Endothelial cell of umbilical vein (primary cell): Measurements from ENCODE around the gene FGD5. TPM values are rescaled to one million over a fixed set of nuclear protein-coding genes. Genes with fewer than 3 reads are reported as not detected.

Experiments used
- BruUV-seq: library from RNA; stranded (reverse); fragments of 400-500 nt; replicated peaks from 2 replicates; lab custom pipeline; 2021; lab: Mats Ljungman, UMichigan
- CTCF ChIA-PET: fragments of 300-600, 350-600 bp; sonication (Branson Sonifier 250); formaldehyde crosslinking; loops from one replicate; lab custom pipeline; 2021; ENCODE audit warnings: antibody characterized with exemption, inconsistent platforms; lab: Charles Lee
- POLR2A ChIA-PET: fragments of 300-600, 350-600 bp; sonication (Branson Sonifier 250); formaldehyde crosslinking; loops from one replicate; lab custom pipeline; 2021; ENCODE audit warnings: antibody characterized with exemption, inconsistent platforms; lab: Charles Lee
- DNase-seq: peaks from one replicate; pipeline ENCODE4 v3.0.0-alpha.2; 2011; ENCODE audit warnings: low read depth, low spot score
- FAIRE-seq: peaks from 2 replicates; lab custom pipeline; 2011; peaks lifted over from hg19 to GRCh38; lab: Jason Lieb, UNC
- H2AFZ ChIP-seq: 2 replicates; pipeline ENCODE4 v1.6.0; 2012; ENCODE audit warnings: low read depth, low read length, control low read depth, inconsistent platforms
- H3K27ac ChIP-seq: 2 replicates; pipeline ENCODE4 v1.5.1; 2011; ENCODE audit warnings: low read depth, mild to moderate bottlenecking, control low read depth, low read length, moderate library complexity; ENCODE audit not compliant: insufficient read depth
- H3K27me3 ChIP-seq, 2 experiments: 2 replicates each; pipeline versions ENCODE4 v1.6.0 to v1.6.1; 2011; ENCODE audit warnings: low read length in 2 of 2, mixed read lengths in 1 of 2; ENCODE audit not compliant: control insufficient read depth in 2 of 2, insufficient read depth in 2 of 2
- H3K36me3 ChIP-seq, 2 experiments: 2 replicates in 1 of 2; 3 replicates in 1 of 2; pipeline ENCODE4 v1.5.1; 2011; ENCODE audit warnings: low read length in 2 of 2, mild to moderate bottlenecking in 1 of 2, moderate library complexity in 1 of 2; ENCODE audit not compliant: control insufficient read depth in 2 of 2, insufficient read depth in 2 of 2; ENCODE audit errors: extremely low read depth in 1 of 2
- H3K4me1 ChIP-seq: 3 replicates; pipeline ENCODE4 v1.5.1; 2011; ENCODE audit warnings: mild to moderate bottlenecking, low read length; ENCODE audit not compliant: control insufficient read depth, insufficient read depth; ENCODE audit errors: extremely low read depth
- H3K4me2 ChIP-seq: 2 replicates; pipeline ENCODE4 v1.6.1; 2011; ENCODE audit warnings: low read length, control low read depth, mixed read lengths; ENCODE audit not compliant: insufficient read depth
- H3K4me3 ChIP-seq, 3 experiments: fragments of 200-600 bp in 1 of 3; sonication (generic), shearing (Covaris generic) in 1 of 3; replicated peaks in 1 of 3; 2 replicates each; pipeline ENCODE4 v1.5.1; 2011 to 2016; ENCODE audit warnings: control low read depth in 3 of 3, low read length in 3 of 3, mild to moderate bottlenecking in 2 of 3, inconsistent platforms in 1 of 3, low read depth in 1 of 3, moderate library complexity in 1 of 3; ENCODE audit not compliant: insufficient read depth in 1 of 3
- H3K79me2 ChIP-seq: 2 replicates; pipeline ENCODE4 v1.6.0; 2012; ENCODE audit warnings: low read length, inconsistent platforms; ENCODE audit not compliant: control insufficient read depth, insufficient read depth
- H3K9ac ChIP-seq: replicated peaks from 2 replicates; pipeline ENCODE3; 2011; ENCODE audit warnings: low read length, control low read depth; ENCODE audit not compliant: insufficient read depth; ENCODE audit errors: extremely low read depth
- H3K9me1 ChIP-seq: replicated peaks from 3 replicates; pipeline ENCODE4 v1.6.0; 2011; ENCODE audit warnings: mild to moderate bottlenecking, low read length; ENCODE audit not compliant: control insufficient read depth, insufficient read depth; ENCODE audit errors: extremely low read depth
- H3K9me3 ChIP-seq: replicated peaks from 2 replicates; pipeline ENCODE4 v1.5.1; 2012; ENCODE audit warnings: low read length, inconsistent platforms; ENCODE audit not compliant: control insufficient read depth, insufficient read depth
- H4K20me1 ChIP-seq: replicated peaks from 2 replicates; pipeline ENCODE3; 2011; ENCODE audit warnings: mild to moderate bottlenecking, low read length; ENCODE audit not compliant: control insufficient read depth, insufficient read depth; ENCODE audit errors: extremely low read depth
- CTCF ChIP-seq, 2 donors: IDR thresholded peaks; 1 replicate in 1 of 2; 2 replicates in 1 of 2; pipeline ENCODE4 v1.5.1; 2011; ENCODE audit warnings: low read length in 2 of 2, mild to moderate bottlenecking in 2 of 2, moderate library complexity in 2 of 2, control low read depth in 1 of 2, inconsistent platforms in 1 of 2, low read depth in 1 of 2; ENCODE audit not compliant: insufficient read depth in 1 of 2; ENCODE audit errors: extremely low read depth in 1 of 2
- MYC ChIP-seq: IDR thresholded peaks from one replicate; pipeline ENCODE4 v1.6.1; 2011; ENCODE audit warnings: mild to moderate bottlenecking, low read depth, low read length
- POLR2A ChIP-seq: IDR thresholded peaks from 2 replicates; pipeline ENCODE4 v1.6.1; 2012; ENCODE audit warnings: low read depth, mild to moderate bottlenecking, control low read depth, low read length
- dilution Hi-C: fragments of 300-500 bp; cut with MboI; formaldehyde crosslinking; loops from one replicate; pipeline ENCODE4 v1.15.0; 2019; ENCODE audit warnings: low sequenced_read_pairs; ENCODE audit not compliant: extremely low pct_ligation_motif_present
- intact Hi-C: fragments of 100-400 bp; cut with micrococcal nuclease; formaldehyde crosslinking; loops from one replicate; pipeline ENCODE4 v1.10.0; 2022
- polyA plus RNA-seq, 4 experiments: library from polyadenylated mRNA; depleted of rRNA in 3 of 4; stranded (reverse) in 3 of 4; unstranded in 1 of 4; fragments of >200 nt; gene quantifications; 2 replicates each; pipeline versions ENCODE4 v1.2.1 to v1.2.3, GENCODE V29; 2011 to 2012; ENCODE audit warnings: missing spikeins in 1 of 4
- total RNA-seq: library from RNA; stranded (reverse); gene quantifications from 2 replicates; pipeline ENCODE4 v1.2.3, GENCODE V29; 2021

The FGD5 gene
- total and polyA plus RNA-seq, 2 donors (not counting 3 experiments of a cell fraction or from before 2014, with no cell fraction given) = 49.6 to 134 TPM

- H3K9me1 ChIP-seq = no peaks in the 10 kb centered on the region
- no peaks in the 10 kb centered on the region for H4K20me1 ChIP-seq
- no peak overlapping the region for H3K27ac ChIP-seq
- no peaks in the 10 kb centered on the region for H3K79me2 ChIP-seq
- no peaks in the 10 kb centered on the region for H3K4me1 ChIP-seq
- POLR2A ChIA-PET = interaction anchor here (0.6 kb wide), 1 partner anchor 29 kb away, joined by 3 read pairs; no protein-coding TSS in a partner anchor
- no peaks in the 10 kb centered on the region for H3K9me3 ChIP-seq
- H3K27me3 ChIP-seq = no peaks in the 10 kb centered on the region
- H3K4me3 ChIP-seq = no peak overlapping the region
- no peaks in the 10 kb centered on the region for H3K36me3 ChIP-seq
- peak overlapping the region; percentile 65 for H2AFZ ChIP-seq
- DNase-seq = peak; percentile 71
- no peak overlapping the region for H3K9ac ChIP-seq
- CTCF ChIA-PET = interaction anchor here (0.8 to 4.4 kb wide), 18 partner anchors 10 to 135 kb away, joined by 3 to 60 read pairs (median 7); partner anchors contain the start of gene FGD5
- H3K4me2 ChIP-seq = no peak overlapping the region
- TF ChIP-seq MYC (no peak), CTCF (IDR thresholded peaks at IDR 0.05; ENCODE audit: extremely low read depth in 1 of 2, insufficient read depth in 1 of 2, low read depth in 1 of 2, low read length in 2 of 2) (peak; percentile 88 to 93), POLR2A (no peak)
- peak; percentile 87 for FAIRE-seq
- intact Hi-C loops = loop anchor here (1.0 to 5.0 kb wide), 5 partner anchors 20 to 130 kb away; no protein-coding TSS in a partner anchor
- BruUV-seq = no TSS peak
- dilution Hi-C loops = no loop called here
Observed at GRCh38 chr3:14791343-14791945, 27.3 kb upstream of the FGD5 start.

GRCh38 chr3:14792691-14793121 lies 26.1 kb upstream of the FGD5 start:
- Histone ChIP-seq H2AFZ (no peak overlapping the region), H3K9me1 (no peaks in the 10 kb centered on the region), H3K4me3 (no peak overlapping the region), H3K27ac (no peak overlapping the region), H3K27me3 (no peaks in the 10 kb centered on the region), H3K36me3 (no peaks in the 10 kb centered on the region), H3K4me1 (no peaks in the 10 kb centered on the region), H3K79me2 (no peaks in the 10 kb centered on the region), H3K4me2 (no peak overlapping the region), H3K9ac (no peak overlapping the region), H3K9me3 (no peaks in the 10 kb centered on the region), H4K20me1 (no peaks in the 10 kb centered on the region)
- POLR2A ChIA-PET = no interaction called here
- TF ChIP-seq POLR2A = no peak
- intact Hi-C loops = loop anchor here (5.0 kb wide), 1 partner anchor 85 kb away; no protein-coding TSS in a partner anchor
- dilution Hi-C loops = no loop called here
- no peak for FAIRE-seq
- CTCF ChIA-PET = interaction anchor here (0.9 to 2.6 kb wide), 10 partner anchors 11 to 249 kb away, joined by 3 to 26 read pairs (median 4); no protein-coding TSS in a partner anchor
- BruUV-seq = no TSS peak
- no peak for DNase-seq
